Activated CD8-positive, alpha-beta memory T cell treated with anti-CD3 and anti-CD28 coated beads, Interleukin-2, amount 10 ng/mL, durations not matched to agents 7 days and 5 days (primary cell): ENCODE results near the gene FAM47C. TPM values are rescaled to one million over a fixed set of nuclear protein-coding genes. Genes with fewer than 3 reads are reported as not detected.
"Not testable (repeated sequence)": the region's sequence is repeated elsewhere in the genome, so short reads cannot be mapped to it uniquely, and the experiment has no call there.

Experiments used
- ATAC-seq: fragments of 150-1000 bp; cut with Tn5 transposase; one replicate; pipeline ENCODE4 v1.10.0; 2021; ENCODE audit warnings: moderate library complexity
- CTCF ChIA-PET: fragments of 350-600 bp; sonication (Branson Sonifier 250); formaldehyde crosslinking; loops from one replicate; lab custom pipeline; 2021; ENCODE audit warnings: antibody characterized with exemption; lab: Charles Lee
- DNase-seq: peaks from one replicate; pipeline ENCODE4 v3.0.0-alpha.2; 2020
- H3K27ac Mint-ChIP-seq: one replicate; pipeline ENCODE4 v1.8.0; 2021; ENCODE audit warnings: mild to moderate bottlenecking, mixed read lengths
- H3K27me3 Mint-ChIP-seq: one replicate; pipeline ENCODE4 v1.8.0; 2021; ENCODE audit warnings: mixed read lengths
- H3K36me3 Mint-ChIP-seq: one replicate; pipeline ENCODE4 v1.8.0; 2021; ENCODE audit warnings: mild to moderate bottlenecking, mixed read lengths
- H3K4me1 Mint-ChIP-seq: one replicate; pipeline ENCODE4 v1.8.0; 2021; ENCODE audit warnings: mixed read lengths
- H3K4me3 Mint-ChIP-seq: one replicate; pipeline ENCODE4 v1.8.0; 2021; ENCODE audit warnings: mild to moderate bottlenecking, moderate library complexity, mixed read lengths
- H3K9me3 Mint-ChIP-seq: one replicate; pipeline ENCODE4 v1.8.0; 2022; ENCODE audit warnings: low read depth, mixed read lengths
- total RNA-seq, 2 experiments: library from RNA; stranded (reverse); gene quantifications; one replicate each; pipeline ENCODE4 v1.2.3, GENCODE V29; 2021

The FAM47C gene
- not detected for total RNA-seq

GRCh38 chrX:37008182-37008581, at the start of gene FAM47C:
Gene FAM47C, plus strand, starts transcription at chrX:37008366. Its CDS starts 45 bp downstream, at chrX:37008411.
- H3K27ac Mint-ChIP-seq, CTCF ChIA-PET, H3K9me3 Mint-ChIP-seq, ATAC-seq, H3K27me3 Mint-ChIP-seq, H3K4me3 Mint-ChIP-seq, H3K36me3 Mint-ChIP-seq, DNase-seq, H3K4me1 Mint-ChIP-seq: not testable (repeated sequence)

DNA sequence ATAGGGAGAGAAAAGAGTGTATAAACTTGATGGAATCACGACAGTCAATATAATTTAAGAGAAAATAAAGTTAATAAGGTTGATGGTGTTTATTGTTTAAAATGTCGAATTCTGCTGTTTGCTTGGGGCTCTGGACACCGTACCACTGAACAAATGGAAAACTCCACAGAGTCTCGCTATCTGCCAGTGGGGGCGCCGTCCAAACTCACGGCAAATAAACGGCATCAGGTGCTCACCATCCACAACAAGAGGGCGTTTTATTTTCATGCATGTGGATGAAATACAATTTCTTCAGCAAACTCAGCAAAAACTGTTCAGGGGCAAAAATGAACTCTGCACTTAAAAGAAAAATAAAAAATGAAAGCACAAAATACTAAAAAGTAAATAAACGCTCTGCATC, 46.6 kb upstream of the FAM47C start:
- no peaks in the 10 kb centered on the region for H3K9me3 Mint-ChIP-seq
- no peaks in the 10 kb centered on the region for H3K4me1 Mint-ChIP-seq
- no peak overlapping the region for H3K27ac Mint-ChIP-seq
- CTCF ChIA-PET, result no interaction called here
- ATAC-seq, result no peak
- peaks cover 9% of the 10 kb centered on the region for H3K27me3 Mint-ChIP-seq
- H3K4me3 Mint-ChIP-seq, result no peak overlapping the region
- no peaks in the 10 kb centered on the region for H3K36me3 Mint-ChIP-seq
- DNase-seq, result no peak

- H3K36me3 Mint-ChIP-seq, result no peaks in the 10 kb centered on the region
- ATAC-seq, result no peak
Observed at GRCh38 chrX:36963069-36963808, 44.9 kb upstream of the FAM47C start.

DNA sequence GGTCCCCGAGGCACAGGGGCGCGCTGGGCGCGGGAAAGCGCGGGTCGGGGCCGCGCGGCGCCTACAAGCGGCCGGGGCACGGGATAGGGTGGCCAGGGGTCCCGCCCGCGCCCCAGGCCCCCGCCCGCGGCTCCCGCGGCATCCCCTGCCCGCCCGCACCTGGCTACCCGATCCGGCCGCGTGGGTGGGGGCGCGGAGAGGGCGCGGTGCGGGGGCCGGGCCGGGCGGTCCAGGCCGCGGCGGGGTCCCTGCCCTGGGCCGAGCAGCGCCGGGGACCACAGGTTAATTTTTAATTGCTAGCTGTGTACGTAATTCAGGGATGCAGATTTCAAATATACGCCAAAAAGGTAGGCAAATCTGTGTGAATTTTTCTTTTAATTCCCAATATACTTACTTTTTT, 44.3 kb upstream of the FAM47C start:
- H3K9me3 Mint-ChIP-seq, result no peaks in the 10 kb centered on the region
- CTCF ChIA-PET, result no interaction called here
- DNase-seq, result no peak
- no peak overlapping the region for H3K4me3 Mint-ChIP-seq
- no peaks in the 10 kb centered on the region for H3K36me3 Mint-ChIP-seq
- H3K27ac Mint-ChIP-seq, result no peak overlapping the region
- H3K4me1 Mint-ChIP-seq, result no peaks in the 10 kb centered on the region
- H3K27me3 Mint-ChIP-seq, result no peaks in the 10 kb centered on the region
- ATAC-seq, result no peak

More at GRCh38 chrX:36963069-36963808, 44.9 kb upstream of the FAM47C start:
- H3K9me3 Mint-ChIP-seq, result no peaks in the 10 kb centered on the region
- no peak overlapping the region for H3K4me3 Mint-ChIP-seq
- H3K4me1 Mint-ChIP-seq, result no peaks in the 10 kb centered on the region
- DNase-seq, result no peak
- H3K27me3 Mint-ChIP-seq, result peaks cover 5% of the 10 kb centered on the region
- H3K27ac Mint-ChIP-seq, result no peak overlapping the region
- CTCF ChIA-PET, result no interaction called here

DNA sequence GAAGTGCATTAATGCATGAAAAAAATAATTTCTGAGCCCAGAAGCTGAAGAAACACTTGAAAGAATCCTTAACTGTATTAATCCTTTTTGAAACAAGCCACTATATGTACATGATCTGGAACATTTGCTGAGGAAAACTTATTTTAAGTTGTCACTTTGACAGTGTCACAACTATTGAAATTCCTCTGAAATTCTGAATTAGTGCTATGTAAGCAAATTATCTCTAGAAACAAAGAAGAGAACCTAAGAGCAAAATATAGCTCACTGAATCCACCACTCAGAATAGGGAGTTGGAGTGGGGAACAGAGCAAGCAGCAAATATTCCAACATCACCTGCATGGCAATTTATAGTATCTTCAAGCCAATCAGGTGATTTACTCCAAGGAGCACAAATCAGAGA, 34.6 kb upstream of the FAM47C start:
- H3K4me3 Mint-ChIP-seq, result no peak overlapping the region
- H3K36me3 Mint-ChIP-seq, result no peaks in the 10 kb centered on the region
- no peak for DNase-seq
- no peak for ATAC-seq
- no peak overlapping the region for H3K27ac Mint-ChIP-seq
- no peaks in the 10 kb centered on the region for H3K4me1 Mint-ChIP-seq
- no peaks in the 10 kb centered on the region for H3K9me3 Mint-ChIP-seq
- CTCF ChIA-PET, result no interaction called here
- H3K27me3 Mint-ChIP-seq, result no peaks in the 10 kb centered on the region

DNA sequence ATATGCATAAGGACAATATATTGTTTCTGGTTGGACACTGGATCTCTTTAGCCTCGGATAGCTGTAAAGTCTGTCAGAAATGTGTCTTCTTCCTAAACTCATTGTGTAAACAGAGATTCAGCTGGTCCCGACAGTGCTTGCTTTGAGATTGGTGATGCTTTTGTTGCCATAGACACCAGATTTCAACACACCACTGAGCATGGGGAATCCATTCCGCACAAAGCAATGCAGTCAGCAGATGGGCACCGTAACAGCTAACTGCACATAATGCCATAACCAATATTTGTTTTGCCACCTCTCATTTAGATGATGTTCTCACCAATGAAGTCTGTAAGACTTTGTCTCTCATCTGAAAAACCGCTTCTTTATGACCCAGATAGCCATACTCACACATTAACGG, 33.3 kb upstream of the FAM47C start:
- no peak for DNase-seq
- Mint-ChIP-seq H3K27me3 (no peaks in the 10 kb centered on the region), H3K36me3 (no peaks in the 10 kb centered on the region), H3K4me1 (no peaks in the 10 kb centered on the region), H3K4me3 (no peak overlapping the region), H3K27ac (no peak overlapping the region), H3K9me3 (no peaks in the 10 kb centered on the region)
- CTCF ChIA-PET, result no interaction called here
- no peak for ATAC-seq

GRCh38 chrX:36978886-36979285, 29.3 kb upstream of the FAM47C start:
- H3K9me3 Mint-ChIP-seq, result no peaks in the 10 kb centered on the region
- no peaks in the 10 kb centered on the region for H3K36me3 Mint-ChIP-seq
- H3K4me3 Mint-ChIP-seq, result no peak overlapping the region
- DNase-seq, result no peak
- no peaks in the 10 kb centered on the region for H3K4me1 Mint-ChIP-seq
- CTCF ChIA-PET, result no interaction called here
- no peak overlapping the region for H3K27ac Mint-ChIP-seq
- ATAC-seq, result no peak
- no peaks in the 10 kb centered on the region for H3K27me3 Mint-ChIP-seq

GRCh38 chrX:36983831-36984230, 24.3 kb upstream of the FAM47C start:
- no peak for ATAC-seq
- CTCF ChIA-PET, result no interaction called here
- H3K9me3 Mint-ChIP-seq, result peaks cover 3% of the 10 kb centered on the region
- DNase-seq, result no peak
- H3K4me3 Mint-ChIP-seq, result no peak overlapping the region
- H3K36me3 Mint-ChIP-seq, result peaks cover 2% of the 10 kb centered on the region
- H3K27me3 Mint-ChIP-seq, result peaks cover 4% of the 10 kb centered on the region
- H3K4me1 Mint-ChIP-seq, result peaks cover 3% of the 10 kb centered on the region
- H3K27ac Mint-ChIP-seq, result no peak overlapping the region

GRCh38 chrX:36985416-36986209, 22.6 kb upstream of the FAM47C start:
- not testable (repeated sequence) for H3K9me3 Mint-ChIP-seq

DNA sequence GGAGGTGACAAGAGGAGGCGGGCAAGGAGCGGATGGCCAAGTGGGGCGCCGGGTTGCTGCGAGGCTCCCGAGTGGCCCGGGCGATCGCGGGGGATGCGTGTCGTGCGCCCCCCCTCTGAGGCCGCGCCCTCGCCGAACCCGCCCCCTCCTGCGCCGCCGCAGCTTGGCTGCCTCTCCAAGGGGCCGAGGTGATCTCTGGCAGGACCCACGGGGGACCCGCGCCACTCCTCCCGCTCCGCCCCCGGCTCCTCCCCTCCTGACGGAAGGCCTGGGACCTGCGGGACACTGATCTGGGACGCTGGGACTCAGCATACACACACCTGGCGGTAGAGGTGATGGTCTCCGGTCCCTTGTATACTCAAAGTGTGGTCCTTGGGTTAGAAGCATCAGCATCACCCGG, 21.9 kb upstream of the FAM47C start:
- DNase-seq (no peak), ATAC-seq (no peak)
- H3K27ac Mint-ChIP-seq, result no peak overlapping the region
- H3K9me3 Mint-ChIP-seq, result peaks cover 3% of the 10 kb centered on the region
- peaks cover 4% of the 10 kb centered on the region for H3K27me3 Mint-ChIP-seq
- peaks cover 2% of the 10 kb centered on the region for H3K36me3 Mint-ChIP-seq
- H3K4me1 Mint-ChIP-seq, result peaks cover 3% of the 10 kb centered on the region
- CTCF ChIA-PET, result no interaction called here
- no peak overlapping the region for H3K4me3 Mint-ChIP-seq

More at GRCh38 chrX:36985416-36986209, 22.6 kb upstream of the FAM47C start:
- peak; percentile 27 for ATAC-seq
- DNase-seq, H3K4me1 Mint-ChIP-seq, H3K27me3 Mint-ChIP-seq, H3K4me3 Mint-ChIP-seq, CTCF ChIA-PET, H3K36me3 Mint-ChIP-seq: not testable (repeated sequence)
- peak overlapping the region; percentile 67 for H3K27ac Mint-ChIP-seq

DNA sequence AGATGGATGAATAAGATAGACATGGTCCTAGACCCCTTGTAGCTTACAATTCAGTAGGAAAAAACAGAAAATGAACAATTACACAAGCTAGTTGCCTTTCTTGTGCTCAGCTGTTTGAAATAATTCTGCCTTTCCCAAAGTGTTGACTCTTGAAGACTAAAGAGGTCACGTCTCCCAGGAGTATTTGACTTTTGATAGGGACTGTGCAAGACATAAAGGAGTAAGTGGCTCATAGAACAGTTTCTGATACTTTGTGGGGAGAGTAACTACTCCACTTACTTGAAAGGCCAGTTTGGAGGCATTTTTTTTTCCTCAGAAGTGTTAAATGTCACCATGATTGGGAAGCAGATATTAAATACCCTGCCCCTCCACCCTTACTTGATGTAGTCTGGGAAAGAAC, 21.0 kb upstream of the FAM47C start:
- ATAC-seq, DNase-seq, H3K9me3 Mint-ChIP-seq, H3K4me1 Mint-ChIP-seq, H3K27ac Mint-ChIP-seq, H3K36me3 Mint-ChIP-seq, CTCF ChIA-PET, H3K27me3 Mint-ChIP-seq, H3K4me3 Mint-ChIP-seq: not testable (repeated sequence)

- no peaks in the 10 kb centered on the region for H3K36me3 Mint-ChIP-seq
- DNase-seq (no peak), ATAC-seq (no peak)
- no peaks in the 10 kb centered on the region for H3K4me1 Mint-ChIP-seq
- H3K9me3 Mint-ChIP-seq, result no peaks in the 10 kb centered on the region
- CTCF ChIA-PET, result no interaction called here
- H3K27me3 Mint-ChIP-seq, result no peaks in the 10 kb centered on the region
- no peak overlapping the region for H3K27ac Mint-ChIP-seq
- H3K4me3 Mint-ChIP-seq, result no peak overlapping the region
Observed at GRCh38 chrX:37000140-37000539, 8.0 kb upstream of the FAM47C start.

GRCh38 chrX:37010496-37010895, 2.3 kb downstream of the FAM47C start:
- H3K4me1 Mint-ChIP-seq, result no peaks in the 10 kb centered on the region
- CTCF ChIA-PET, result no interaction called here
- no peak for DNase-seq

GRCh38 chrX:37034260-37034659, 26.1 kb downstream of the FAM47C start:
- H3K36me3 Mint-ChIP-seq, CTCF ChIA-PET, H3K4me3 Mint-ChIP-seq, H3K4me1 Mint-ChIP-seq, DNase-seq, H3K27ac Mint-ChIP-seq, ATAC-seq, H3K9me3 Mint-ChIP-seq, H3K27me3 Mint-ChIP-seq: not testable (repeated sequence)

More at GRCh38 chrX:37010496-37010895, 2.3 kb downstream of the FAM47C start:
- Mint-ChIP-seq H3K4me3 (no peak overlapping the region), H3K9me3 (peaks cover 2% of the 10 kb centered on the region), H3K36me3 (no peaks in the 10 kb centered on the region), H3K27ac (no peak overlapping the region), H3K27me3 (no peaks in the 10 kb centered on the region)
- no peak for ATAC-seq
